ENCODE results near the gene PUS10.

DNA sequence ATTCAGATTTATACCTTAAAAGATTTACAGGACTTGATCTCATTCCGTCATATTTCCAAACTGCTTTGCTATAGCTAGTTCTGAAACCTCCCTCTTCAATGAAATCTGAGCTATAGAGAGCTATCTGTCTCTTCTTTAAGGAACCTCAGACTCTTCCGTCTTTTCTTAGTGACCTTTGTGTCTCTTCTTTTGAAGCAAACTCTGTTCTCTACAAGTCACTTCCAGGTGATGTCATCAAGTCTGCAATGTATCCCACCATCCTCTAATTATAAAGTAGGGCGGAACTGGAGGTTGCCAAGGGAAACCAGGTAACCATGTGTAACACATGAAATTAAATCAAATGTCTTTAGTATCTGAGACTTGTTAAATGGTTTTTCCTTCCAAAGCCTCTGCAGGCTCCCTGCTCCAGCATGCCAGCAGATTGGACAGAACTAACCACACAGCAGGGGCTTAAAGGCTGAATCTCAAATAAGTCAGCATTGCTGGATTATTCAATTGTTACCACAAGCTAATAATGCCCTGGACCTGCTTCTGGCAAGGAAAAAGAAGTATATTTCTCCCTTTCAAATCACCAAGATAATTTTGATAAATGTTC is 41.7 kb downstream of the PUS10 start:
- TF ChIP-seq SUZ12 (IDR thresholded peaks at IDR 0.05) (no peak), FOXK2 (IDR thresholded peaks at IDR 0.05) (no peak), SP1 (IDR thresholded peaks at IDR 0.05) (no peak), LEF1 (IDR thresholded peaks at IDR 0.05; ENCODE audit: borderline replicate concordance) (no peak), ARNT (IDR thresholded peaks at IDR 0.05) (no peak), ELF4 (IDR thresholded peaks at IDR 0.05) (no peak), TARDBP (IDR thresholded peaks at IDR 0.05) (no peak), FOXM1 (IDR thresholded peaks at IDR 0.05; ENCODE audit: borderline replicate concordance) (no peak), ZNF384 (IDR thresholded peaks at IDR 0.05) (no peak), BHLHE40 (IDR thresholded peaks at IDR 0.05; ENCODE audit: borderline replicate concordance) (no peak), NFRKB (IDR thresholded peaks at IDR 0.05) (no peak), CTBP1 (IDR thresholded peaks at IDR 0.05; ENCODE audit: borderline replicate concordance) (no peak)
- TF ChIP-seq, protein P1, sequence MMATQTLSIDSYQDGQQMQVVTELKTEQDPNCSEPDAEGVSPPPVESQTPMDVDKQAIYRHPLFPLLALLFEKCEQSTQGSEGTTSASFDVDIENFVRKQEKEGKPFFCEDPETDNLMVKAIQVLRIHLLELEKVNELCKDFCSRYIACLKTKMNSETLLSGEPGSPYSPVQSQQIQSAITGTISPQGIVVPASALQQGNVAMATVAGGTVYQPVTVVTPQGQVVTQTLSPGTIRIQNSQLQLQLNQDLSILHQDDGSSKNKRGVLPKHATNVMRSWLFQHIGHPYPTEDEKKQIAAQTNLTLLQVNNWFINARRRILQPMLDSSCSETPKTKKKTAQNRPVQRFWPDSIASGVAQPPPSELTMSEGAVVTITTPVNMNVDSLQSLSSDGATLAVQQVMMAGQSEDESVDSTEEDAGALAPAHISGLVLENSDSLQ (IDR thresholded peaks at IDR 0.05) = no peak

Measured in HEK293T (cell line).